HepG2 (cell line): Measurements from ENCODE around the gene OAS2. TPM values are rescaled to one million over a fixed set of nuclear protein-coding genes. Genes with fewer than 3 reads are reported as not detected.

Experiments
- ATAC-seq: fragments of 200-7000 bp; cut with Tn5 transposase; 3 replicates; pipeline ENCODE4 v1.9.1; 2020; ENCODE audit warnings: mild to moderate bottlenecking, moderate library complexity
- BruUV-seq: library from RNA; stranded (reverse); fragments of 400-500 nt; replicated peaks from 2 replicates; lab custom pipeline; 2021; lab: Mats Ljungman, UMichigan
- CTCF ChIA-PET: fragments of 300-600 bp; formaldehyde crosslinking; extraction: SDS; loops from one replicate; lab custom pipeline; 2021; ENCODE audit warnings: low total read pairs, inconsistent platforms, low intra/inter-chr PET ratio; lab: Yijun Ruan, JAX
- POLR2A ChIA-PET: fragments of 350-600 bp; sonication (Branson Sonifier 250); formaldehyde crosslinking; loops from one replicate; lab custom pipeline; 2020; ENCODE audit warnings: antibody characterized with exemption, inconsistent platforms; lab: Yijun Ruan, JAX
- DNase-seq: peaks from one replicate; pipeline ENCODE4 v3.0.0-alpha.2; 2015; ENCODE audit warnings: low spot score
- FAIRE-seq: peaks from 3 replicates; lab custom pipeline; 2011; peaks lifted over from hg19 to GRCh38; lab: Jason Lieb, UNC
- H2AFZ ChIP-seq: one replicate; pipeline ENCODE4 v1.6.1; 2011; ENCODE audit warnings: low read length, inconsistent platforms
- H3K27ac ChIP-seq: fragments of 300-600 bp; 3 replicates; pipeline ENCODE4 v1.8.0; 2011; ENCODE audit warnings: mixed run types, mild to moderate bottlenecking, mixed read lengths, low read length, inconsistent platforms; ENCODE audit not compliant: insufficient read depth; ENCODE audit errors: extremely low read length
- H3K27me3 ChIP-seq, 2 experiments: fragments of 200-600 bp in 1 of 2; 2 replicates in 1 of 2; 3 replicates in 1 of 2; pipeline versions ENCODE4 v1.6.0 to v1.8.0; 2011; ENCODE audit warnings: low read length in 2 of 2, mild to moderate bottlenecking in 2 of 2, moderate library complexity in 2 of 2, inconsistent platforms in 1 of 2; ENCODE audit not compliant: insufficient read depth in 2 of 2, control insufficient read depth in 1 of 2
- H3K36me3 ChIP-seq, 2 experiments: fragments of 200-600 bp in 1 of 2; replicated peaks in 1 of 2; 2 replicates in 1 of 2; 3 replicates in 1 of 2; pipeline versions ENCODE4 v1.5.1 to v1.8.0; 2011; ENCODE audit warnings: low read length in 2 of 2, inconsistent platforms in 1 of 2; ENCODE audit not compliant: insufficient read depth in 2 of 2, control insufficient read depth in 1 of 2
- H3K4me1 ChIP-seq: 2 replicates; pipeline ENCODE4 v1.5.1; 2012; ENCODE audit warnings: low read length, inconsistent platforms; ENCODE audit not compliant: insufficient read depth
- H3K4me2 ChIP-seq: 2 replicates; pipeline ENCODE4 v1.6.0; 2011; ENCODE audit warnings: low read depth, low read length, inconsistent platforms
- H3K4me3 ChIP-seq, 3 experiments: fragments of 200-600 bp in 1 of 3; sonication (generic), shearing (Covaris generic) in 1 of 3; replicated peaks in 1 of 3; 2 replicates each; pipeline ENCODE4 v1.5.1; 2011 to 2016; ENCODE audit warnings: low read length in 3 of 3, inconsistent platforms in 2 of 3, low read depth in 2 of 3, mild to moderate bottlenecking in 2 of 3, control low read depth in 1 of 3, mixed read lengths in 1 of 3; ENCODE audit not compliant: insufficient read depth in 1 of 3
- H3K79me2 ChIP-seq: one replicate; pipeline ENCODE4 v1.6.1; 2011; ENCODE audit warnings: low read length, inconsistent platforms; ENCODE audit not compliant: insufficient read depth
- H3K9ac ChIP-seq: 2 replicates; pipeline ENCODE4 v1.6.0; 2011; ENCODE audit warnings: mild to moderate bottlenecking, low read depth, low read length, inconsistent platforms; ENCODE audit not compliant: insufficient read depth
- H3K9me3 ChIP-seq: 2 replicates; pipeline ENCODE4 v1.5.1; 2012; ENCODE audit warnings: mild to moderate bottlenecking, low read length
- H4K20me1 ChIP-seq: 2 replicates; pipeline ENCODE4 v1.6.0; 2011; ENCODE audit warnings: inconsistent platforms, mild to moderate bottlenecking, low read length, moderate library complexity; ENCODE audit not compliant: insufficient read depth
- AGO1 ChIP-seq: fragments of 200-400 bp; formaldehyde crosslinking; IDR thresholded peaks from 2 replicates; pipeline ENCODE4 v1.6.1; 2017; ENCODE audit warnings: mild to moderate bottlenecking, low read depth, low read length, moderate library complexity; ENCODE audit not compliant: poor library complexity, severe bottlenecking
- BCL6 ChIP-seq: IDR thresholded peaks from 2 replicates; pipeline ENCODE4 v1.6.1; 2016; ENCODE audit warnings: missing genetic modification reagents, missing compliant biosample characterization
- EEA1 ChIP-seq: sonication (generic); formaldehyde crosslinking; IDR thresholded peaks from 2 replicates; pipeline ENCODE4 v1.5.1; 2020; ENCODE audit warnings: mild to moderate bottlenecking, missing genetic modification reagents, borderline replicate concordance
- HIVEP1 ChIP-seq: sonication (generic); formaldehyde crosslinking; IDR thresholded peaks from 2 replicates; pipeline ENCODE4 v1.4.0; 2020; ENCODE audit warnings: mild to moderate bottlenecking, missing genetic modification reagents
- KAT8 ChIP-seq: IDR thresholded peaks from 2 replicates; pipeline ENCODE4 v1.6.1; 2016; ENCODE audit warnings: missing genetic modification reagents, missing compliant biosample characterization
- NFE2 ChIP-seq: sonication (generic); formaldehyde crosslinking; IDR thresholded peaks from 2 replicates; pipeline ENCODE4 v1.4.0; 2020; ENCODE audit warnings: missing genetic modification reagents
- NR2F2 ChIP-seq: IDR thresholded peaks from 2 replicates; pipeline ENCODE4 v1.6.1; 2012; ENCODE audit warnings: low read depth, inconsistent platforms, borderline replicate concordance
- SETDB1 ChIP-seq: sonication (generic); formaldehyde crosslinking; IDR thresholded peaks from 2 replicates; pipeline ENCODE4 v1.5.1; 2020; ENCODE audit warnings: missing genetic modification reagents, mild to moderate bottlenecking, borderline replicate concordance
- SMC3 ChIP-seq: IDR thresholded peaks from 2 replicates; pipeline ENCODE4 v1.6.1; 2011; ENCODE audit warnings: low read length, improper control_type of control experiment
- STAT5B ChIP-seq: sonication (generic); formaldehyde crosslinking; IDR thresholded peaks from 2 replicates; pipeline ENCODE4 v1.4.0; 2020; ENCODE audit warnings: missing genetic modification reagents
- YY1 ChIP-seq: IDR thresholded peaks from 2 replicates; pipeline ENCODE4 v1.6.1; 2011; ENCODE audit warnings: low read length, low read depth, moderate library complexity, mild to moderate bottlenecking; ENCODE audit not compliant: insufficient read depth, insufficient replicate concordance
- ZFP37 ChIP-seq: sonication (generic); formaldehyde crosslinking; IDR thresholded peaks from 2 replicates; pipeline ENCODE4 v1.4.0; 2020; ENCODE audit warnings: missing genetic modification reagents, borderline replicate concordance
- ZNF629 ChIP-seq: sonication (generic); formaldehyde crosslinking; conservative IDR thresholded peaks from 2 replicates; pipeline ENCODE4 v1.5.0; 2020; ENCODE audit warnings: missing genetic modification reagents
- ZNF670 ChIP-seq: sonication (generic); formaldehyde crosslinking; IDR thresholded peaks from 2 replicates; pipeline ENCODE4 v1.8.0; 2022; ENCODE audit warnings: mild to moderate bottlenecking, missing genetic modification reagents, borderline replicate concordance
- ZNF720 ChIP-seq: sonication (generic); formaldehyde crosslinking; IDR thresholded peaks from 2 replicates; pipeline ENCODE4 v1.4.0; 2020; ENCODE audit warnings: missing genetic modification reagents
- WGBS: methylation state at CpG from one replicate; pipeline ENCODE4 v1.1.6; 2017; ENCODE audit warnings: low lambda C conversion rate; 5-methylcytosine and 5-hydroxymethylcytosine counted together
- in situ Hi-C: cut with HindIII; loops from 2 replicates; pipeline ENCODE4 v1.10.0; 2017; ENCODE audit warnings: low pct_unique_long_range_greater_than_20kb; ENCODE audit not compliant: extremely low pct_ligation_motif_present
- intact Hi-C: fragments of 100-400 bp; cut with micrococcal nuclease; formaldehyde crosslinking; loops from one replicate; pipeline ENCODE4 v1.10.0; 2022; ENCODE audit not compliant: unreplicated experiment
- polyA plus RNA-seq, 8 experiments: library from polyadenylated mRNA; depleted of rRNA in 3 of 8; stranded (reverse) in 7 of 8; unstranded in 1 of 8; fragments of >200 nt; fragmentation: Illumina TruSeq in 4 of 8; extraction: Trizol in 4 of 8; gene quantifications; 2 replicates each; pipeline versions ENCODE4 v1.2.1 to v1.2.3, GENCODE V29; 2011 to 2016; ENCODE audit warnings: low read depth in 4 of 8, missing spikeins in 1 of 8, mixed read lengths in 1 of 8; ENCODE audit not compliant: insufficient read depth in 1 of 8
- total RNA-seq, 5 experiments: library from RNA; depleted of rRNA; stranded (reverse); fragments of >200 nt; fragmentation: Illumina TruSeq; extraction: Trizol; gene quantifications; 2 replicates each; pipeline ENCODE4 v1.2.3, GENCODE V29; 2016; ENCODE audit warnings: low read depth in 1 of 5
- TF ChIP-seq, protein P1 (sequence below): sonication (generic); formaldehyde crosslinking; IDR thresholded peaks from 2 replicates; pipeline ENCODE4 v1.5.0; 2020; ENCODE audit warnings: mild to moderate bottlenecking, missing genetic modification reagents, moderate library complexity
- TF ChIP-seq, protein P2 (sequence below): sonication (generic); formaldehyde crosslinking; IDR thresholded peaks from 2 replicates; pipeline ENCODE4 v1.9.0; 2021; ENCODE audit warnings: missing genetic modification reagents, borderline replicate concordance
- TF ChIP-seq, protein P3 (sequence below): sonication (generic); formaldehyde crosslinking; IDR thresholded peaks from 2 replicates; pipeline ENCODE4 v1.9.0; 2021; ENCODE audit warnings: missing genetic modification reagents, mild to moderate bottlenecking, borderline replicate concordance

OAS2 gene
- total and polyA plus RNA-seq, 2 of the 13 experiments (the other 11 are each of a cell fraction or from before 2014, with no cell fraction given) = 0.05 to 0.24 TPM

DNA sequence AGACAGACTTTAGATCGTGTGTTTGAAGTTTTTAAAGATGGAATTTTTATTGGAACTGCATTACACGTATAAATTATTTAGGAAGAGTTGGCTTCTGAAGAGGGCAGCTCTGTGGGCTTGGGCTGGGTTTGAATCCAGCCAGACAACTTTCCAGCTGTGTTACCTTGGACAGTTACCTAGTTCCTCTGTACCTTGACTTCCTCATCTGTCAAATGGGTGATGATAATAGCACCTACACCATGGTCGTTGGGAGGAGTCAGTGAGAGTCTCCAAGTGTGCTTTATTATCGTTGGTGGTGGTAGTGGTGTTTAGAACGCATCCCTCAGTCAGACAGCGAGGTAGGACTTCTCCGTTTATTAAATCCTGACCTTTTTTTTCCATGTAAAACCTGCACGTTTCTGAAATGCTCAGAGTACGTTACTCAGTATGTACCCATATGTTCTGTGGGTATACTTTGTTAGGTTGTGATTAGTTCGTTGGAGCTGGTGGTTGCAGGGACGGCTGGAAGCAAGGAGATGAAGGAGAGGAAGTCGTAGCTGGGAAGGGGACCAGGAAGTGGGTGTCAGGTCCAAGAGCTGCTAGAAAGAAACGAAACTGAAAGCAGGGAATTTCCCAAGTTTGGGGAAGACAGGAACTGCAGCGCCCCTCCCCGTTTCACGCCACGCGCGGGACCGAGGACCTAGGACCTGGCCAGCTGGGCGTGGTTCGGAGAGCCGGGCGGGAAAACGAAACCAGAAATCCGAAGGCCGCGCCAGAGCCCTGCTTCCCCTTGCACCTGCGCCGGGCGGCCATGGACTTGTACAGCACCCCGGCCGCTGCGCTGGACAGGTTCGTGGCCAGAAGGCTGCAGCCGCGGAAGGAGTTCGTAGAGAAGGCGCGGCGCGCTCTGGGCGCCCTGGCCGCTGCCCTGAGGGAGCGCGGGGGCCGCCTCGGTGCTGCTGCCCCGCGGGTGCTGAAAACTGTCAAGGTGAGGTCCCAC is 40.3 kb upstream of the OAS2 start, which contains the start of gene OAS3:
Gene OAS3 (plus strand): TSS at position 734 of the 979 bp plus-strand sequence. CDS start 57 bp downstream, at position 791.
- ATAC-seq (peak; percentile 90), FAIRE-seq (peak; percentile 78), DNase-seq (peak; percentile 77)
- H3K36me3 ChIP-seq = no peaks in the 10 kb centered on the region; a peak in 1 of 5 replicates
- BruUV-seq = TSS peak; percentile 59
- in situ Hi-C loops = no loop called here
- POLR2A ChIA-PET = interaction anchor here (0.8 to 2.1 kb wide), 5 partner anchors 9 to 31 kb away, joined by 3 to 19 read pairs (median 3); partner anchors contain the start of gene OAS1
- H2AFZ ChIP-seq = peak within 1 kb of the TSS; percentile 93
- H3K9ac ChIP-seq = peak within 1 kb of the TSS; percentile 69
- no peaks in the 10 kb centered on the region for H3K9me3 ChIP-seq
- H3K4me1 ChIP-seq = peaks cover 28% of the 10 kb centered on the region
- H3K79me2 ChIP-seq = no peaks in the 10 kb centered on the region
- H3K27ac ChIP-seq = peak within 1 kb of the TSS; percentile 49
- 10% methylated on average over 34 of the region's 50 CpGs for WGBS
- H3K27me3 ChIP-seq = no peaks in the 10 kb centered on the region; a peak in 1 of 5 replicates
- intact Hi-C loops = loop anchor here (2.0 kb wide), 1 partner anchor 37 kb away; no protein-coding TSS in a partner anchor
- CTCF ChIA-PET = no interaction called here
- H4K20me1 ChIP-seq = no peaks in the 10 kb centered on the region
- peak within 1 kb of the TSS; percentile 76 to 86 (median 81) for H3K4me3 ChIP-seq
- peak within 1 kb of the TSS; percentile 93 for H3K4me2 ChIP-seq
- TF ChIP-seq BCL6 (CRISPR knock-in tag) = 0 out of 2 replicates have a peak, but pooled peaks have one; percentile 30
- TF ChIP-seq, protein P1, sequence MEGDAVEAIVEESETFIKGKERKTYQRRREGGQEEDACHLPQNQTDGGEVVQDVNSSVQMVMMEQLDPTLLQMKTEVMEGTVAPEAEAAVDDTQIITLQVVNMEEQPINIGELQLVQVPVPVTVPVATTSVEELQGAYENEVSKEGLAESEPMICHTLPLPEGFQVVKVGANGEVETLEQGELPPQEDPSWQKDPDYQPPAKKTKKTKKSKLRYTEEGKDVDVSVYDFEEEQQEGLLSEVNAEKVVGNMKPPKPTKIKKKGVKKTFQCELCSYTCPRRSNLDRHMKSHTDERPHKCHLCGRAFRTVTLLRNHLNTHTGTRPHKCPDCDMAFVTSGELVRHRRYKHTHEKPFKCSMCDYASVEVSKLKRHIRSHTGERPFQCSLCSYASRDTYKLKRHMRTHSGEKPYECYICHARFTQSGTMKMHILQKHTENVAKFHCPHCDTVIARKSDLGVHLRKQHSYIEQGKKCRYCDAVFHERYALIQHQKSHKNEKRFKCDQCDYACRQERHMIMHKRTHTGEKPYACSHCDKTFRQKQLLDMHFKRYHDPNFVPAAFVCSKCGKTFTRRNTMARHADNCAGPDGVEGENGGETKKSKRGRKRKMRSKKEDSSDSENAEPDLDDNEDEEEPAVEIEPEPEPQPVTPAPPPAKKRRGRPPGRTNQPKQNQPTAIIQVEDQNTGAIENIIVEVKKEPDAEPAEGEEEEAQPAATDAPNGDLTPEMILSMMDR (CRISPR knock-in tag) = peak; percentile 52
- TF ChIP-seq KAT8 (CRISPR knock-in tag) = peak; percentile 94
- peak; percentile 89 for TF ChIP-seq HIVEP1 (CRISPR knock-in tag)
- TF ChIP-seq, protein P2, sequence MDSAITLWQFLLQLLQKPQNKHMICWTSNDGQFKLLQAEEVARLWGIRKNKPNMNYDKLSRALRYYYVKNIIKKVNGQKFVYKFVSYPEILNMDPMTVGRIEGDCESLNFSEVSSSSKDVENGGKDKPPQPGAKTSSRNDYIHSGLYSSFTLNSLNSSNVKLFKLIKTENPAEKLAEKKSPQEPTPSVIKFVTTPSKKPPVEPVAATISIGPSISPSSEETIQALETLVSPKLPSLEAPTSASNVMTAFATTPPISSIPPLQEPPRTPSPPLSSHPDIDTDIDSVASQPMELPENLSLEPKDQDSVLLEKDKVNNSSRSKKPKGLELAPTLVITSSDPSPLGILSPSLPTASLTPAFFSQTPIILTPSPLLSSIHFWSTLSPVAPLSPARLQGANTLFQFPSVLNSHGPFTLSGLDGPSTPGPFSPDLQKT (CRISPR knock-in tag) = no peak
- TF ChIP-seq AGO1 = no peak
- TF ChIP-seq, protein P3, sequence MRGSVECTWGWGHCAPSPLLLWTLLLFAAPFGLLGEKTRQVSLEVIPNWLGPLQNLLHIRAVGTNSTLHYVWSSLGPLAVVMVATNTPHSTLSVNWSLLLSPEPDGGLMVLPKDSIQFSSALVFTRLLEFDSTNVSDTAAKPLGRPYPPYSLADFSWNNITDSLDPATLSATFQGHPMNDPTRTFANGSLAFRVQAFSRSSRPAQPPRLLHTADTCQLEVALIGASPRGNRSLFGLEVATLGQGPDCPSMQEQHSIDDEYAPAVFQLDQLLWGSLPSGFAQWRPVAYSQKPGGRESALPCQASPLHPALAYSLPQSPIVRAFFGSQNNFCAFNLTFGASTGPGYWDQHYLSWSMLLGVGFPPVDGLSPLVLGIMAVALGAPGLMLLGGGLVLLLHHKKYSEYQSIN = no peak
- no peak for TF ChIP-seq EEA1 (CRISPR knock-in tag)
- TF ChIP-seq STAT5B (CRISPR knock-in tag) = no peak
- TF ChIP-seq SMC3 = no peak
- TF ChIP-seq ZFP37 (CRISPR knock-in tag) = no peak
- peak; percentile 95 for TF ChIP-seq ZNF629 (CRISPR knock-in tag)
- no peak for TF ChIP-seq ZNF720 (CRISPR knock-in tag)
- 0 out of 2 replicates have a peak, but pooled peaks have one; percentile 61 for TF ChIP-seq ZNF670 (CRISPR knock-in tag)
- TF ChIP-seq NFE2 = no peak
- TF ChIP-seq NR2F2 = no peak
- TF ChIP-seq YY1 = peak; percentile 24
- no peak for TF ChIP-seq SETDB1 (CRISPR knock-in tag)
